Stimulated activated CD4-positive, alpha-beta T cell treated with anti-CD3 and anti-CD28 coated beads, TNF-alpha, amount 100 ng/mL, for 24 hours (primary cell): Measurements from ENCODE around the gene LDAH.

Experiments used
- DNase-seq, 3 experiments: peaks; one replicate each; pipeline ENCODE4 v3.0.0-alpha.2; 2020; ENCODE audit warnings: low read depth in 3 of 3

LDAH gene

DNA sequence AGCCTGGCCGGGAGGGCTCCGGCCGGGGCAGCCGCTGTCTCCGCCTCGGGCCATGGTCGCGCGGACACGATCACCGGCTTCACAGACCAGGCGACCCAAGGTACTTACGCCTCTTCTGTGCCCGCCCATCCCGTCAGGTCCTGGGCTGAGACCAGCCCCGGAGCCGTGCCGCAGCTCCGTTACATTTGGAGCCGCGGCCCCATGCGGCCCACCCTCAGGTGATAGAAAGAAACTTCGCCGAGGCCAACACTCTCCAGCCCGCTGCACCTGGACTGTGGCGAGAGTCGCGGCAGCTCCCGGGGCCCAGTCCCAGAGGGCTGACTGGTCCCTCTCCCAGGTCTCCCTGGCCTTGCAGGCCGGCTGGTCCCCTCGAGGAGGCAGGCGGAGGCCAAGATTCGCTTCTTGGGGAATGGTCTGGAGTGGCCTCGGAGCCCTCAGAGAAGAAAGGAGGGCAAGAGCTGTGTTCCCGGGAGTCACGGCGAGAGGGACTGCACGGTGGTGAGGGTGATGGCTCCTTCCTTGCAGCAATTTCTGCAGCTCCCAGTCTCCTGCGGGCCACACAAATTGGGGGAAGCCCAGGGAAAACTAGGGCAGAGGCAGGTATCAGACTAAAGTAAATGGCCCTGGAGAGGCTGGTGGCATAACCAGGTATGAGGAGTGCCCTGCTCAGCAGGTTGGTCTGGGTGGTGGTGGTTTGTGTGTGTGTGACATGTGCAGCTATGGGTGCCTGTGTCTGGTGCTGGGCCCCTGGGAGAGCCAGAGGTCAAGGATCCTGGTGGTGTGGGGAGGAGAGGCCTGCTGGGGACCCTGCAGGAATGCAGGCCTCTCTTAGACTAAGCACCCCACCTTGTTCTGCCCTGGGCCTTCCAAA is 155.1 kb downstream of the LDAH start:
- DNase-seq, result no peak

DNA sequence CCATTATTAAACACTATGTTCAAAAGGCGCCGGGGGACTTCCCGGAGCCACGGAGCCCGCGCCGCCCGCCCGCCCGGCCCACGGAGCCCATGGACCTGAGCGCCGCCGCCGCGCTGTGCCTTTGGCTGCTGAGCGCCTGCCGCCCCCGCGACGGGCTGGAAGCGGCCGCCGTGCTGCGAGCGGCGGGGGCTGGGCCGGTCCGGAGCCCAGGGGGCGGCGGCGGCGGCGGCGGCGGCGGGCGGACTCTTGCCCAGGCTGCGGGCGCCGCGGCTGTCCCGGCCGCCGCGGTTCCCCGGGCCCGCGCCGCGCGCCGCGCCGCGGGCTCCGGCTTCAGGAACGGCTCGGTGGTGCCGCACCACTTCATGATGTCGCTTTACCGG is 155.8 kb downstream of the LDAH start:
- no peak for DNase-seq

- DNase-seq, result no peak
These were observed 156.4 kb downstream of the LDAH start, which contains the start of gene GDF7 for GRCh38 chr2:20666304-20667150. TSS of gene GDF7 (plus strand) at chr2:20667144. CDS start at chr2:20667240, 96 bp downstream.

GRCh38 chr2:20666005-20666303 is 156.9 kb downstream of the LDAH start:
- DNase-seq, result no peak

DNA sequence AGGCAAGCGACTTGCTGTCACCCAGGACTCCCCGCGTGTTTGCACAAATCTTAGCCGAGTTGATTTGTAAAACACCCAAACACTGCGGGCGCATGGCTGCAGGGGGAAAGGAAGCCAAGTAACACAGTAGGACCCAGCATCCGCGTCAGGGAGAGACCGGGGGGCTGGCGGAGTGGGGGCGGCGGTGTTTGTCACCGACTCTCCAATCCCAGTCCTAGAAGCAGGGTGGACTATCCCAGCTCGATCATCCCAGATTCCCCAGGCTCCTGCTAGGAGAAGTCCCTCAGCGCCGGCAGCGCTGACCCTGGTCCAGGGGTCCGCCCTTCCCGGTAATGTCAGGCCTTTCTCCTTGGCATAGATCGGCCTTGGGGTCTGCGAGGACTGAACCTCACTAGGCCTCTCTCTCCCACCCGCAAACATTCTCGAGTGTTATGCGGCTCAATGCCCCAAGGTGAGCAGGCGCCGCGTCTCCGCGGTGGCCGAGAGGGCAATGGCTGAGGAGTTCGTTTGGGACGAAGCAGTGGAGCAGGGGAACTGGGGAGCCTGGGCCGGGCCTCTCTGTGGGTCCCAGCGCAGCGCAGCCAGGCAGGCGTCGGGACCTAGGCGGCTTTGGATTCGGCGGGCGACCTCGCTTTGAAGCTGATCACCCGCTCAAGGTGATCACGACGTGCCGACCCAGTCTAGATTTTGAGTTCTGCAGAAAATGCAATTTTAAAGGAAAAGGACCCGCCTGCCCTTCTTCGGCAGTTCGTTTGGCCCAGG is 157.5 kb downstream of the LDAH start:
- DNase-seq, result no peak

- DNase-seq, result no peak
These were observed 158.3 kb downstream of the LDAH start for GRCh38 chr2:20664431-20665242.

- no peak for DNase-seq
These were observed 158.9 kb downstream of the LDAH start for GRCh38 chr2:20664071-20664390.

- no peak for DNase-seq
These were observed 159.5 kb downstream of the LDAH start for GRCh38 chr2:20663196-20664070.

DNA sequence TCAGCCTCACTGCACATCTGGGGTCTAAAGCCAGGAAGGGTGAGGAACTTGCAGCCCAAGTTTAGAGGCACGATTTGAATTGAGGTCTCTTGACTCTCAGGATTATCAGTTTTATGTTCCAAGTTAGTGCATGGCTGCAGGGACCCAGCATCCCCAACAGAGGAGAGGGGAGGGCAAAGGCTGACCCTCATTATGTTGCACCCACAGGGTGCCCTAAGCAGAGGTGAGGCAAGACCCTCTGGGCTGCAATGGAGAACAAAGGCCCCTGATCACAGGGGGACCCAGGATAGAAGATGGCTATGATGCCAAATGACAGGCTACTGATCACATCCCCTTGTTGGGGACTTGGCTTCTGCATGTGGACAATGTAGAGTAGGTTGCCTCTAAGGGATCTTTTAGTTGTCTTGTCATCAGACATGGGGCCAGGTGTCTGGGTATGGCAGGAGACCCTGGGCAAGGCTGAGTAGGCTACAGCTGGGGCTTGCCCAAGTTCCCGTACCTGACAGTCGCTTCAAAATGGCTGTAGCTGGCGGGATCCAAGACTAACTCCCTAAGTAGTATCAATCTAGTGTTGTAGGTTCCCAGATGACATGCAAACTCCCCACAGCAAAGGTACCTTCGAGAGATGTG is 160.5 kb downstream of the LDAH start:
- DNase-seq, result no peak

GRCh38 chr2:20661421-20662307 is 161.2 kb downstream of the LDAH start:
- DNase-seq, result peak; percentile 49 to 53 (median 49)

GRCh38 chr2:20660506-20661420 is 162.1 kb downstream of the LDAH start:
- no peak for DNase-seq

- no peak for DNase-seq
These were observed 165.2 kb downstream of the LDAH start for GRCh38 chr2:20657522-20658235.

GRCh38 chr2:20656561-20656960 is 166.3 kb downstream of the LDAH start:
- no peak for DNase-seq

DNA sequence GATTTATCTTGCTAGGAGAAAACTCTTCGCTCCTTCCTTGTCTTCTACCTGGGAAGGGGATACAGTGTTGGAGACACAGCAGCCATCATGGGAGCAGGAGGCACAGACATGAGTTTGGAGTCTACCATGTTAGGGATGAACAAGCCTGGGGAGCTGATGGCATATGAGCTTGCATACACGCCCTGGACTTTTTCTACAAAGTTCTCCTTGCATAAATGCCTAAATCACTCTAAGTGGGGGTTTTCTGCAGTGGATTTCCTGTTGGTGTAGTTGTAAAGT is 168.4 kb downstream of the LDAH start:
- DNase-seq, result no peak

- DNase-seq, result no peak
These were observed 169.0 kb downstream of the LDAH start for GRCh38 chr2:20653695-20654534.
